Subcutaneous adipose tissue (tissue), 4 donors: Measurements from ENCODE around the gene ENKUR. TPM values are rescaled to one million over a fixed set of nuclear protein-coding genes. Genes with fewer than 3 reads are reported as not detected.

Experiments used
- CTCF ChIP-seq: fragments of 450-650 bp; IDR thresholded peaks from one replicate; pipeline ENCODE4 v1.5.1; 2016; ENCODE audit warnings: low read depth, mild to moderate bottlenecking, control low read depth, antibody characterized with exemption, moderate library complexity
- total RNA-seq, 4 donors: library from RNA; depleted of rRNA; stranded (reverse); fragments of >200 nt; gene quantifications; one replicate each; pipeline ENCODE4 v1.1.0, GENCODE V29; 2016

Gene ENKUR
- total RNA-seq, 4 donors from 2014 or later, result 0.17 TPM; not detected in 3

GRCh38 chr10:24974976-24975375, 41.0 kb downstream of the ENKUR start:
- no peak for TF ChIP-seq CTCF

- TF ChIP-seq CTCF, result no peak
Observed at GRCh38 chr10:24973163-24973562, 42.8 kb downstream of the ENKUR start.

GRCh38 chr10:24971374-24971773, 44.6 kb downstream of the ENKUR start:
- TF ChIP-seq CTCF, result no peak

- no peak for TF ChIP-seq CTCF
Observed at GRCh38 chr10:24969841-24970281, 46.1 kb downstream of the ENKUR start.

GRCh38 chr10:24968349-24968748, 47.6 kb downstream of the ENKUR start:
- TF ChIP-seq CTCF, result no peak

- no peak for TF ChIP-seq CTCF
Observed at GRCh38 chr10:24966962-24967481, 48.9 kb downstream of the ENKUR start.

GRCh38 chr10:24965051-24965450, 50.9 kb downstream of the ENKUR start:
- no peak for TF ChIP-seq CTCF
